ENCODE data around the gene UBFD1.
A peak's percentile ranks its signal among the peaks of the same experiment; 100 is the strongest.

Gene UBFD1

DNA sequence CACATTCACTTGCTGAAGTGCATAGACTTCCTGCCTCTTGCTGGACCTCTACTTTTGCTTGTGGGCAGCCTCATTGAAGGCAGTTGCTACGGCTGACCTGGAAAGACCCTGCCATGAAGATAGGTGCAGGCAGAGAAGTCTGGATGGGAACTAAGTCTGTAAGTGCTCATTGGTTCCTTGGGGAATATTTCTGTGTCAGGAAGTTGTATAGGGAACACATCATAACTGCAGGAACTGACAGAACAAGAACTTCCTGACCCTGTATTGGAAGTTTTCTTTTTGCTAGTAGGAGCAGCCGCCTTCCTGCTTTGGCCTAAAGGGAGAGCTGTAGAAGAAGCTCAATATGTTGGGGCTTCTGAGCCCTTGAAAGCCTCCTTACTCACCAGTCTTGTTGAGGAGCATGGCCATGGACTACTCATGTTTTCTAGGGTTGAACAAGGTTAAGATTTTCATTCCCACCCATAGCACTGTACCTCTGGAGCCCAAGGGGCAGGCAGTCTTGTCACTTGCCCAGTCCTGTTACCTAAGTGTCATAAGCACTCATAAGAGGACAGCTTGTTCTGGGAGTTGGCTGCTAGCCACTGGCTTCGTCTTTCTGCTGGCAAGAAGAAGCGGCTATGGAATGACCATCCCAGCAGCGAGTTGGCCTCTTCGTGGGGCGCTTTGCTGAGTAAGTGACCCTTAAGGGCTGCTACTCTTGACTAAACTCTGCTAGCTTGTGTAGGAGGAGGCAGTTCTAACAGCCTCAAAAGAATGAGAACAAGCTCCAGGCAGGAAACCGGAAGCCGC is 7.2 kb downstream of the UBFD1 start:
- H3K4me3 ChIP-seq (replicated peaks; ENCODE audit: low read depth, low read length), result no peak overlapping the region
- no peak for DNase-seq (ENCODE audit: extremely low read depth, insufficient read length)
- H3K27me3 ChIP-seq (replicated peaks; ENCODE audit: control insufficient read depth, insufficient read depth, low read length), result no peaks in the 10 kb centered on the region
- H3K36me3 ChIP-seq (ENCODE audit: control insufficient read depth, insufficient read depth, low read length), result peaks cover 32% of the 10 kb centered on the region
- TF ChIP-seq, protein P1, sequence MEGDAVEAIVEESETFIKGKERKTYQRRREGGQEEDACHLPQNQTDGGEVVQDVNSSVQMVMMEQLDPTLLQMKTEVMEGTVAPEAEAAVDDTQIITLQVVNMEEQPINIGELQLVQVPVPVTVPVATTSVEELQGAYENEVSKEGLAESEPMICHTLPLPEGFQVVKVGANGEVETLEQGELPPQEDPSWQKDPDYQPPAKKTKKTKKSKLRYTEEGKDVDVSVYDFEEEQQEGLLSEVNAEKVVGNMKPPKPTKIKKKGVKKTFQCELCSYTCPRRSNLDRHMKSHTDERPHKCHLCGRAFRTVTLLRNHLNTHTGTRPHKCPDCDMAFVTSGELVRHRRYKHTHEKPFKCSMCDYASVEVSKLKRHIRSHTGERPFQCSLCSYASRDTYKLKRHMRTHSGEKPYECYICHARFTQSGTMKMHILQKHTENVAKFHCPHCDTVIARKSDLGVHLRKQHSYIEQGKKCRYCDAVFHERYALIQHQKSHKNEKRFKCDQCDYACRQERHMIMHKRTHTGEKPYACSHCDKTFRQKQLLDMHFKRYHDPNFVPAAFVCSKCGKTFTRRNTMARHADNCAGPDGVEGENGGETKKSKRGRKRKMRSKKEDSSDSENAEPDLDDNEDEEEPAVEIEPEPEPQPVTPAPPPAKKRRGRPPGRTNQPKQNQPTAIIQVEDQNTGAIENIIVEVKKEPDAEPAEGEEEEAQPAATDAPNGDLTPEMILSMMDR (IDR thresholded peaks at IDR 0.05; ENCODE audit: insufficient read depth, low read length, poor library complexity, severe bottlenecking), result no peak

- H3K27me3 ChIP-seq (replicated peaks; ENCODE audit: control insufficient read depth, insufficient read depth, low read length), result no peaks in the 10 kb centered on the region
- TF ChIP-seq, protein P1 (IDR thresholded peaks at IDR 0.05; ENCODE audit: insufficient read depth, low read length, poor library complexity, severe bottlenecking), result no peak
- H3K36me3 ChIP-seq (ENCODE audit: control insufficient read depth, insufficient read depth, low read length), result peaks cover 33% of the 10 kb centered on the region
- no peak overlapping the region for H3K4me3 ChIP-seq (replicated peaks; ENCODE audit: low read depth, low read length)
- no peak for DNase-seq (ENCODE audit: extremely low read depth, insufficient read length)
Observed at GRCh38 chr16:23566724-23567123, 9.2 kb downstream of the UBFD1 start.

GRCh38 chr16:23567602-23568001 is 10.1 kb downstream of the UBFD1 start:
- Histone ChIP-seq H3K27me3 (replicated peaks; ENCODE audit: control insufficient read depth, insufficient read depth, low read length) (no peaks in the 10 kb centered on the region), H3K36me3 (ENCODE audit: control insufficient read depth, insufficient read depth, low read length) (peaks cover 33% of the 10 kb centered on the region), H3K4me3 (replicated peaks; ENCODE audit: low read depth, low read length) (no peak overlapping the region)
- no peak for DNase-seq (ENCODE audit: extremely low read depth, insufficient read length)
- TF ChIP-seq, protein P1 (IDR thresholded peaks at IDR 0.05; ENCODE audit: insufficient read depth, low read length, poor library complexity, severe bottlenecking), result no peak

- H3K27me3 ChIP-seq (replicated peaks; ENCODE audit: control insufficient read depth, insufficient read depth, low read length), result no peaks in the 10 kb centered on the region
- DNase-seq (ENCODE audit: extremely low read depth, insufficient read length), result peak; percentile 20
- TF ChIP-seq, protein P1 (IDR thresholded peaks at IDR 0.05; ENCODE audit: insufficient read depth, low read length, poor library complexity, severe bottlenecking), result no peak
- H3K36me3 ChIP-seq (ENCODE audit: control insufficient read depth, insufficient read depth, low read length), result peaks cover 28% of the 10 kb centered on the region
- no peak overlapping the region for H3K4me3 ChIP-seq (replicated peaks; ENCODE audit: low read depth, low read length)
Observed at GRCh38 chr16:23570992-23571632, 13.6 kb downstream of the UBFD1 start.

DNA sequence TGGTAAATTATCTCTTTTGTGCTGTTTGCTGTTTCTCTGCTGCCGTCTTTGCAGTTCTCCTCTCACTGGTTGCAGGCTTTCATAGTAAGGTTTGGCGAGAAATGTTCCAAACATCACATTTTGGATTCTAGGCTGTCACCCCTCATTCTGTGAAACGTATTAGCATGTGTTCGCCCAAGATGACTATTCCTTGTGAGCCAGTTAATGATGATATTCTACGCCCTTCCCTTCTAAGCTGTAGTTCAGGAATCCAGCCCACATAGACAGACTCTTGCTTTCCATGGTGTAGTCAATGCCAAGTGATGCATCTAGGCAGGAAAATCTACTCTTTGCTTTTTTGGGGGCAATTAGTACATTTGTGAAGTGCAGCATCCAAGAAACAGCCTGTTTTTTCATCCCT is 14.4 kb downstream of the UBFD1 start:
- no peak for DNase-seq (ENCODE audit: extremely low read depth, insufficient read length)
- H3K27me3 ChIP-seq (replicated peaks; ENCODE audit: control insufficient read depth, insufficient read depth, low read length), result no peaks in the 10 kb centered on the region
- TF ChIP-seq, protein P1 (IDR thresholded peaks at IDR 0.05; ENCODE audit: insufficient read depth, low read length, poor library complexity, severe bottlenecking), result no peak
- peaks cover 27% of the 10 kb centered on the region for H3K36me3 ChIP-seq (ENCODE audit: control insufficient read depth, insufficient read depth, low read length)
- H3K4me3 ChIP-seq (replicated peaks; ENCODE audit: low read depth, low read length), result no peak overlapping the region
